ENCODE data around the gene ACTG1. TPM values are rescaled to one million over a fixed set of nuclear protein-coding genes. Genes with fewer than 3 reads are reported as not detected.

ACTG1 gene
- polyA plus RNA-seq, 1 donor: 2,245 TPM

- Histone ChIP-seq H3K4me1 (ENCODE audit: control insufficient read depth, insufficient read depth, low read length) (peaks cover 25% of the 10 kb centered on the region), H3K27me3 (ENCODE audit: control insufficient read depth, insufficient read depth, low read length) (no peaks in the 10 kb centered on the region), H3K4me3 (ENCODE audit: low read length) (peak overlapping the region; percentile 98), H3K27ac (ENCODE audit: low read length) (peak overlapping the region; percentile 90), H3K9me3 (ENCODE audit: control insufficient read depth, low read depth, low read length) (peaks cover 3% of the 10 kb centered on the region), H3K36me3 (ENCODE audit: control insufficient read depth, insufficient read depth, low read length) (peaks cover 35% of the 10 kb centered on the region)
- 0% methylated on average over 1 of the region's 62 CpGs for WGBS (ENCODE audit: insufficient coverage, low lambda C conversion rate)
- DNase-seq: peak in 1 of 2 donors; percentile 14
These were observed 616 bp downstream of the ACTG1 start for GRCh38 chr17:81511804-81512561.

GRCh38 chr17:81511554-81511803 is 1.1 kb downstream of the ACTG1 start:
- Histone ChIP-seq H3K27ac (ENCODE audit: low read length) (peak overlapping the region; percentile 90), H3K4me3 (ENCODE audit: low read length) (peak overlapping the region; percentile 98), H3K36me3 (ENCODE audit: control insufficient read depth, insufficient read depth, low read length) (peaks cover 35% of the 10 kb centered on the region), H3K9me3 (ENCODE audit: control insufficient read depth, low read depth, low read length) (peaks cover 3% of the 10 kb centered on the region), H3K27me3 (ENCODE audit: control insufficient read depth, insufficient read depth, low read length) (no peaks in the 10 kb centered on the region), H3K4me1 (ENCODE audit: control insufficient read depth, insufficient read depth, low read length) (peaks cover 23% of the 10 kb centered on the region)
- no peak for DNase-seq
- WGBS (ENCODE audit: insufficient coverage, low lambda C conversion rate): 0% methylated on average over 2 of the region's 9 CpGs

DNA sequence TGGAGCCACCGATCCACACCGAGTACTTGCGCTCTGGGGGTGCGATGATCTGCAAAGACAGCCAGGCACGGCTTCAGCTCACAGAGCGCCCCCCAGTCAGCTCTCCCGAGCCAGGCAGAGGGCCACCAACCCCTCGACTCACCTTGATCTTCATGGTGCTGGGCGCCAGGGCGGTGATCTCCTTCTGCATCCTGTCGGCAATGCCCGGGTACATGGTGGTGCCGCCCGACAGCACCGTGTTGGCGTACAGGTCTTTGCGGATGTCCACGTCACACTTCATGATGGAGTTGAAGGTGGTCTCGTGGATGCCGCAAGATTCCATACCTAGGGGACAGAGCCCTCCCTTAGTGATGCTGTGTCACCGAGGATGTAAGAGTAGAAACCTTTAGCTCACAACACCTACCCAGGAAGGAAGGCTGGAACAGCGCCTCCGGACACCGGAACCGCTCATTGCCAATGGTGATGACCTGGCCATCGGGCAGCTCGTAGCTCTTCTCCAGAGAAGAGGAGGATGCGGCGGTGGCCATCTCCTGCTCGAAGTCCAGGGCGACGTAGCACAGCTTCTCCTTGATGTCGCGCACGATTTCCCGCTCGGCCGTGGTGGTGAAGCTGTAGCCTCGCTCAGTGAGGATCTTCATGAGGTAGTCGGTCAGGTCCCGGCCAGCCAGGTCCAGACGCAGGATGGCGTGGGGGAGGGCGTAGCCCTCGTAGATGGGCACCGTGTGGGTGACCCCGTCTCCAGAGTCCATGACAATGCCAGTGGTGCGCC is 1.6 kb downstream of the ACTG1 start:
- no peaks in the 10 kb centered on the region for H3K27me3 ChIP-seq (ENCODE audit: control insufficient read depth, insufficient read depth, low read length)
- peak overlapping the region; percentile 98 for H3K4me3 ChIP-seq (ENCODE audit: low read length)
- peak in 1 of 2 donors; percentile 27 for DNase-seq
- peak overlapping the region; percentile 90 for H3K27ac ChIP-seq (ENCODE audit: low read length)
- peaks cover 3% of the 10 kb centered on the region for H3K9me3 ChIP-seq (ENCODE audit: control insufficient read depth, low read depth, low read length)
- peaks cover 21% of the 10 kb centered on the region for H3K4me1 ChIP-seq (ENCODE audit: control insufficient read depth, insufficient read depth, low read length)
- WGBS (ENCODE audit: insufficient coverage, low lambda C conversion rate): no CpG with 5 or more reads among the region's 48 CpGs
- peaks cover 35% of the 10 kb centered on the region for H3K36me3 ChIP-seq (ENCODE audit: control insufficient read depth, insufficient read depth, low read length)

DNA sequence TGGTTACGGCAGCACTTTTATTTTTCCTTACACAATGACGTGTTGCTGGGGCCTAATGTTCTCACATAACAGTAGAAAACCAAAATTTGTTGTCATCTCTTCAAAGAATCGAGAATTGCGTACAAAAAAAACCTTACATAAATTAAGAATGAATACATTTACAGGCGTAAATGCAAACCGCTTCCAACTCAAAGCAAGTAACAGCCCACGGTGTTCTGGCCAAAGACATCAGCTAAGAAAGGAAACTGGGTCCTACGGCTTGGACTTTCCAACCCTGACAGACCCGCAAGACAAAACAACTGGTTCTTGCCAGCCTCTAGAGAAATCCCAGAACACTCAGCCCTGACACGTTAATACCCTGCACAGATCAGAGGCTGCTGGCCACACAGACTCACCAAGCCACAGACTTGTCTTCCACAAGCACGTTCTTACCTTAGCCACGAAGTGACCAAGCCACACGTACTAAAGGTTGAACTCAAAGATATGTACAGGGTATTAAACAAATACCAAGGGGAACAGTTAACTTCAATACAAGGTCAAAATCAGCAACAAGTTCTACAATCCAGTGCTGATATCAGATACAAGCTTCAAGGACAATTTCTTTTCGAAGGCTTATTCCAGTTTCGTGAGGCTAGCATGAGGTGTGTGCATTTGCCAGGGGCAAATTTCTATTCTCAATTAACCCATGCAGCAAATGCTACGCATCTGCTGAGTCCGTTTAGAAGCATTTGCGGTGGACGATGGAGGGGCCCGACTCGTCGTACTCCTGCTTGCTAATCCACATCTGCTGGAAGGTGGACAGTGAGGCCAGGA is 2.4 kb downstream of the ACTG1 start:
- DNase-seq: peak in 1 of 2 donors; percentile 12
- Histone ChIP-seq H3K27me3 (ENCODE audit: control insufficient read depth, insufficient read depth, low read length) (no peaks in the 10 kb centered on the region), H3K36me3 (ENCODE audit: control insufficient read depth, insufficient read depth, low read length) (peaks cover 35% of the 10 kb centered on the region), H3K27ac (ENCODE audit: low read length) (peak overlapping the region; percentile 85), H3K4me3 (ENCODE audit: low read length) (peak overlapping the region; percentile 98), H3K9me3 (ENCODE audit: control insufficient read depth, low read depth, low read length) (peaks cover 3% of the 10 kb centered on the region), H3K4me1 (ENCODE audit: control insufficient read depth, insufficient read depth, low read length) (peaks cover 14% of the 10 kb centered on the region)
- no CpG with 5 or more reads among the region's 22 CpGs for WGBS (ENCODE audit: insufficient coverage, low lambda C conversion rate)

- Histone ChIP-seq H3K27me3 (ENCODE audit: control insufficient read depth, insufficient read depth, low read length) (no peaks in the 10 kb centered on the region), H3K9me3 (ENCODE audit: control insufficient read depth, low read depth, low read length) (peaks cover 3% of the 10 kb centered on the region), H3K4me3 (ENCODE audit: low read length) (peak overlapping the region; percentile 98), H3K27ac (ENCODE audit: low read length) (peak overlapping the region; percentile 85), H3K36me3 (ENCODE audit: control insufficient read depth, insufficient read depth, low read length) (peaks cover 35% of the 10 kb centered on the region), H3K4me1 (ENCODE audit: control insufficient read depth, insufficient read depth, low read length) (peaks cover 14% of the 10 kb centered on the region)
- peak; percentile 59 to 84 for DNase-seq
- WGBS (ENCODE audit: insufficient coverage, low lambda C conversion rate): 0% methylated on average over 1 of the region's 12 CpGs
These were observed 3.2 kb downstream of the ACTG1 start for GRCh38 chr17:81509207-81509971.

GRCh38 chr17:81508639-81509206 is 3.9 kb downstream of the ACTG1 start:
- H3K36me3 ChIP-seq (ENCODE audit: control insufficient read depth, insufficient read depth, low read length): peaks cover 35% of the 10 kb centered on the region
- H3K27me3 ChIP-seq (ENCODE audit: control insufficient read depth, insufficient read depth, low read length): no peaks in the 10 kb centered on the region
- peak in 1 of 2 donors; percentile 38 for DNase-seq
- peak overlapping the region; percentile 98 for H3K4me3 ChIP-seq (ENCODE audit: low read length)
- H3K27ac ChIP-seq (ENCODE audit: low read length): peak overlapping the region; percentile 85
- peaks cover 14% of the 10 kb centered on the region for H3K4me1 ChIP-seq (ENCODE audit: control insufficient read depth, insufficient read depth, low read length)
- H3K9me3 ChIP-seq (ENCODE audit: control insufficient read depth, low read depth, low read length): peaks cover 3% of the 10 kb centered on the region
- 82% methylated on average over 3 of the region's 10 CpGs for WGBS (ENCODE audit: insufficient coverage, low lambda C conversion rate)

GRCh38 chr17:81503619-81504018 is 9.0 kb downstream of the ACTG1 start:
- peaks cover 10% of the 10 kb centered on the region for H3K27me3 ChIP-seq (ENCODE audit: control insufficient read depth, insufficient read depth, low read length)
- H3K9me3 ChIP-seq (ENCODE audit: control insufficient read depth, low read depth, low read length): no peaks in the 10 kb centered on the region
- no peak overlapping the region for H3K27ac ChIP-seq (ENCODE audit: low read length)
- peaks cover 2% of the 10 kb centered on the region for H3K36me3 ChIP-seq (ENCODE audit: control insufficient read depth, insufficient read depth, low read length)
- no peak for DNase-seq
- H3K4me3 ChIP-seq (ENCODE audit: low read length): no peak overlapping the region
- peaks cover under 1% of the 10 kb centered on the region for H3K4me1 ChIP-seq (ENCODE audit: control insufficient read depth, insufficient read depth, low read length)

GRCh38 chr17:81502471-81503017 is 10.1 kb downstream of the ACTG1 start:
- Histone ChIP-seq H3K27ac (ENCODE audit: low read length) (no peak overlapping the region), H3K4me3 (ENCODE audit: low read length) (no peak overlapping the region), H3K9me3 (ENCODE audit: control insufficient read depth, low read depth, low read length) (no peaks in the 10 kb centered on the region), H3K36me3 (ENCODE audit: control insufficient read depth, insufficient read depth, low read length) (no peaks in the 10 kb centered on the region), H3K4me1 (ENCODE audit: control insufficient read depth, insufficient read depth, low read length) (no peaks in the 10 kb centered on the region), H3K27me3 (ENCODE audit: control insufficient read depth, insufficient read depth, low read length) (peaks cover 12% of the 10 kb centered on the region)
- WGBS (ENCODE audit: insufficient coverage, low lambda C conversion rate): 95% methylated on average over 4 of the region's 12 CpGs
- DNase-seq: no peak

DNA sequence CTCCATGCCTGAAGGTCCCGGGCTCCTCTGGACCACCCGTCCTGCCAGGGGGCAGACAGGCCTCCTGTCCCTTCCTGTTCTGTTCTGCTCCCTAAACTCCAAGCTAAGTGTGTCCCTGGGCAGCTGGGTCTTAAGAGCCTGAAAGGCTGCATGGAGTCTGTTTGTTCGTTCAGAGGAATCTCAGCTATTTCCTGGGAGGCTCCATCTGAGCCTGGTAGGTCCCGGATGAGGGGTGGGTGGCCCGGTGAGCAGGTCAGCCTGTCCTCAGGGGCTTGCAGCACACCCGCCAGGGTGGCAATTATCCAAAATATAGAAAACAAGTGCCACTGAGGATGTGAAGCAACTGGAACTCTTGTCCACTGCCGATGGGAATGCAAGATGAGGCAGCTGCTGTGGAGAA is 12.6 kb downstream of the ACTG1 start:
- Histone ChIP-seq H3K9me3 (ENCODE audit: control insufficient read depth, low read depth, low read length) (no peaks in the 10 kb centered on the region), H3K4me3 (ENCODE audit: low read length) (no peak overlapping the region), H3K4me1 (ENCODE audit: control insufficient read depth, insufficient read depth, low read length) (no peaks in the 10 kb centered on the region), H3K27ac (ENCODE audit: low read length) (no peak overlapping the region), H3K36me3 (ENCODE audit: control insufficient read depth, insufficient read depth, low read length) (no peaks in the 10 kb centered on the region), H3K27me3 (ENCODE audit: control insufficient read depth, insufficient read depth, low read length) (peaks cover 15% of the 10 kb centered on the region)
- no peak for DNase-seq
- no CpG with 5 or more reads among the region's 7 CpGs for WGBS (ENCODE audit: insufficient coverage, low lambda C conversion rate)
